ENCODE measurements around the gene CUX1. TPM values are rescaled to one million over a fixed set of nuclear protein-coding genes. Genes with fewer than 3 reads are reported as not detected.

The CUX1 gene
- total and polyA plus RNA-seq, 2 of the 13 experiments (the other 11 are each of a cell fraction or from before 2014, with no cell fraction given): 13.7 to 14.9 TPM

DNA sequence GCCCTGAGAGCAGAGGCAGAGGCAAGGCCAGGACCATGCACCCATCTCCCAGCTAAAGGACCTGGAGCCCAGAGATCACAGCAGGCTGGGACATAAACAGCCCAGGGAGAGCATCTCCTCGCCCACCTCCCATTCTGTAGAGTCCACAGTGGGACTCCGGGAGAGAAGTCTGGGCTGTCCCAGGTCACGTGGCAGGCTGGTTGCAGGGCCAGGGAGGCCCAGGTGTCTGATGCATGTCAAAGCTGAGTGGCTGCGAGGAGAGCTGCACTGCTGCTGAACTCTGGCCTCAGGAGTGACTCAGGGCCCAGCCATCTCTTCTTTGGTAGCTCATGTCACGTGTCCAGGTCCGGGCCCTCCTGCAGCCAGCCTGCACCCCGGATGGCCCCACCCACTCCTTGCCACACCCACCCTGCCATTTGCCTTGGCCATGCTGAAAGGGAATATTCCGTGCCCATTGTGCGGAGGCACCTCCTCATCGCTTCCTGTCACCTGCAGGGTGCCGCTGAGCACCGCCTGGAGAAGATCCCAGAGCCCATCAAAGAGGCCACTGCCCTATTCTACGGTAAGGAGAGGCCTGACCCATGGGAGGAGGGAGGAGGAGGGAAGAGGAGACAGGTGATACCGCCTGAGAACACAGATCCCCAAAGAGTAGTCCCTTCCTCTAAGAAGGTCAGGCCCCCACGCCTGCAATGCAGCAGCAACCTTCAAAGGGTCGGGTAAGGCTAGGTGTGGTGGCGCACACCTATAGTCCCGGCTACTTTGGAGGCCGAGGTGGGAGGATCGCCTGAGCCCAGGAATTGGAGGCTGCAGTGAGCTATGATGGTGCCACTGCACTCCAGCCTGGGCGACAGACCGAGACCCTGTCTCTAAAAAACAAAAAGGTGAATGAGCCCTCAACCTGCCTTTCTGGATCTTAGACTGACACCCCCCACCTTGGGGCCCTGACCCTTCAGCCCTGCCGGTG lies 456.6 kb downstream of the CUX1 start (continued):
- TF ChIP-seq DBP (CRISPR knock-in tag; IDR thresholded peaks at IDR 0.05; ENCODE audit: not compliant biosample characterization): no peak
- TF ChIP-seq, protein P1, sequence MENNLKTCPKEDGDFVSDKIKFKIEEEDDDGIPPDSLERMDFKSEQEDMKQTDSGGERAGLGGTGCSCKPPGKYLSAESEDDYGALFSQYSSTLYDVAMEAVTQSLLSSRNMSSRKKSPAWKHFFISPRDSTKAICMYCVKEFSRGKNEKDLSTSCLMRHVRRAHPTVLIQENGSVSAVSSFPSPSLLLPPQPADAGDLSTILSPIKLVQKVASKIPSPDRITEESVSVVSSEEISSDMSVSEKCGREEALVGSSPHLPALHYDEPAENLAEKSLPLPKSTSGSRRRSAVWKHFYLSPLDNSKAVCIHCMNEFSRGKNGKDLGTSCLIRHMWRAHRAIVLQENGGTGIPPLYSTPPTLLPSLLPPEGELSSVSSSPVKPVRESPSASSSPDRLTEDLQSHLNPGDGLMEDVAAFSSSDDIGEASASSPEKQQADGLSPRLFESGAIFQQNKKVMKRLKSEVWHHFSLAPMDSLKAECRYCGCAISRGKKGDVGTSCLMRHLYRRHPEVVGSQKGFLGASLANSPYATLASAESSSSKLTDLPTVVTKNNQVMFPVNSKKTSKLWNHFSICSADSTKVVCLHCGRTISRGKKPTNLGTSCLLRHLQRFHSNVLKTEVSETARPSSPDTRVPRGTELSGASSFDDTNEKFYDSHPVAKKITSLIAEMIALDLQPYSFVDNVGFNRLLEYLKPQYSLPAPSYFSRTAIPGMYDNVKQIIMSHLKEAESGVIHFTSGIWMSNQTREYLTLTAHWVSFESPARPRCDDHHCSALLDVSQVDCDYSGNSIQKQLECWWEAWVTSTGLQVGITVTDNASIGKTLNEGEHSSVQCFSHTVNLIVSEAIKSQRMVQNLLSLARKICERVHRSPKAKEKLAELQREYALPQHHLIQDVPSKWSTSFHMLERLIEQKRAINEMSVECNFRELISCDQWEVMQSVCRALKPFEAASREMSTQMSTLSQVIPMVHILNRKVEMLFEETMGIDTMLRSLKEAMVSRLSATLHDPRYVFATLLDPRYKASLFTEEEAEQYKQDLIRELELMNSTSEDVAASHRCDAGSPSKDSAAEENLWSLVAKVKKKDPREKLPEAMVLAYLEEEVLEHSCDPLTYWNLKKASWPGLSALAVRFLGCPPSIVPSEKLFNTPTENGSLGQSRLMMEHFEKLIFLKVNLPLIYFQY (CRISPR knock-in tag; IDR thresholded peaks at IDR 0.05; ENCODE audit: borderline replicate concordance): 0 out of 2 replicates have a peak, but pooled peaks have one; percentile 31
- TF ChIP-seq TBX3 (IDR thresholded peaks at IDR 0.05; ENCODE audit: borderline replicate concordance): 0 out of 2 replicates have a peak, but pooled peaks have one; percentile 41
- TF ChIP-seq TAF1 (CRISPR knock-in tag; IDR thresholded peaks at IDR 0.05): peak; percentile 51; the same call in 1 of the 2 replicates
- TF ChIP-seq, protein P2, sequence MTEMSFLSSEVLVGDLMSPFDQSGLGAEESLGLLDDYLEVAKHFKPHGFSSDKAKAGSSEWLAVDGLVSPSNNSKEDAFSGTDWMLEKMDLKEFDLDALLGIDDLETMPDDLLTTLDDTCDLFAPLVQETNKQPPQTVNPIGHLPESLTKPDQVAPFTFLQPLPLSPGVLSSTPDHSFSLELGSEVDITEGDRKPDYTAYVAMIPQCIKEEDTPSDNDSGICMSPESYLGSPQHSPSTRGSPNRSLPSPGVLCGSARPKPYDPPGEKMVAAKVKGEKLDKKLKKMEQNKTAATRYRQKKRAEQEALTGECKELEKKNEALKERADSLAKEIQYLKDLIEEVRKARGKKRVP (CRISPR knock-in tag; IDR thresholded peaks at IDR 0.05): 0 out of 4 replicates have a peak, but pooled peaks of 1 of the 2 experiments have one; percentile 37
- no peak for TF ChIP-seq SP2 (CRISPR knock-in tag; IDR thresholded peaks at IDR 0.05)
- TF ChIP-seq SNAPC5 (CRISPR knock-in tag; IDR thresholded peaks at IDR 0.05; ENCODE audit: borderline replicate concordance): no peak; the same call in 1 of the 2 replicates
- no peak for TF ChIP-seq SP1 (IDR thresholded peaks at IDR 0.05)
- TF ChIP-seq SP1 (CRISPR knock-in tag; IDR thresholded peaks at IDR 0.05): peak; percentile 66
- TF ChIP-seq ZNF3 (CRISPR knock-in tag; IDR thresholded peaks at IDR 0.05): no peak
- TF ChIP-seq ZNF24 (IDR thresholded peaks at IDR 0.05): no peak
- TF ChIP-seq, protein P3, sequence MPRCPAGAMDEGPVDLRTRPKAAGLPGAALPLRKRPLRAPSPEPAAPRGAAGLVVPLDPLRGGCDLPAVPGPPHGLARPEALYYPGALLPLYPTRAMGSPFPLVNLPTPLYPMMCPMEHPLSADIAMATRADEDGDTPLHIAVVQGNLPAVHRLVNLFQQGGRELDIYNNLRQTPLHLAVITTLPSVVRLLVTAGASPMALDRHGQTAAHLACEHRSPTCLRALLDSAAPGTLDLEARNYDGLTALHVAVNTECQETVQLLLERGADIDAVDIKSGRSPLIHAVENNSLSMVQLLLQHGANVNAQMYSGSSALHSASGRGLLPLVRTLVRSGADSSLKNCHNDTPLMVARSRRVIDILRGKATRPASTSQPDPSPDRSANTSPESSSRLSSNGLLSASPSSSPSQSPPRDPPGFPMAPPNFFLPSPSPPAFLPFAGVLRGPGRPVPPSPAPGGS (CRISPR knock-in tag; IDR thresholded peaks at IDR 0.05): no peak
- no peak for TF ChIP-seq HHEX (CRISPR knock-in tag; IDR thresholded peaks at IDR 0.05)
- no peak for TF ChIP-seq ZNF562 (CRISPR knock-in tag; IDR thresholded peaks at IDR 0.05; ENCODE audit: borderline replicate concordance)
- TF ChIP-seq PLSCR1 (CRISPR knock-in tag; IDR thresholded peaks at IDR 0.05; ENCODE audit: borderline replicate concordance): no peak; the same call in 1 of the 2 replicates
- no peak for TF ChIP-seq ZNF136 (CRISPR knock-in tag; IDR thresholded peaks at IDR 0.05; ENCODE audit: low read depth)
- no peak for TF ChIP-seq ZMAT5 (CRISPR knock-in tag; IDR thresholded peaks at IDR 0.05; ENCODE audit: borderline replicate concordance, low read depth)
- TF ChIP-seq SALL1 (CRISPR knock-in tag; IDR thresholded peaks at IDR 0.05): peak; percentile 89
- TF ChIP-seq MTA3 (CRISPR knock-in tag; IDR thresholded peaks at IDR 0.05): no peak
- no peak for TF ChIP-seq SIX1 (CRISPR knock-in tag; IDR thresholded peaks at IDR 0.05; ENCODE audit: borderline replicate concordance)
